GM23338 (cell line): ENCODE results near the gene RAB40A. TPM values are rescaled to one million over a fixed set of nuclear protein-coding genes. Genes with fewer than 3 reads are reported as not detected.

Experiments used
- ATAC-seq: fragments of 200-7000 bp; cut with Tn5 transposase; 3 replicates; pipeline ENCODE4 v1.9.1; 2020
- DNase-seq: peaks from one replicate; pipeline ENCODE4 v3.0.0-alpha.2; 2015; ENCODE audit warnings: low spot score
- H2AFZ ChIP-seq: fragments of 200-600 bp; sonication (generic); 2 replicates; pipeline ENCODE4 v1.8.0; 2016; ENCODE audit warnings: antibody characterized with exemption, mild to moderate bottlenecking, moderate library complexity
- H3F3A ChIP-seq: fragments of 200-600 bp; sonication (generic); replicated peaks from 2 replicates; pipeline ENCODE4 v1.8.0; 2017; ENCODE audit warnings: antibody characterized with exemption, mixed run types, low read depth
- H3K27ac ChIP-seq: fragments of 200-600 bp; sonication (generic); 2 replicates; pipeline ENCODE4 v1.6.1; 2016; ENCODE audit warnings: low read depth
- H3K27me3 ChIP-seq: fragments of 200-600 bp; sonication (generic); 2 replicates; pipeline ENCODE4 v1.8.0; 2016; ENCODE audit warnings: mild to moderate bottlenecking, mixed run types, moderate library complexity; ENCODE audit not compliant: insufficient read depth
- H3K36me3 ChIP-seq: fragments of 200-600 bp; sonication (generic); 2 replicates; pipeline ENCODE4 v1.8.0; 2016; ENCODE audit warnings: mild to moderate bottlenecking; ENCODE audit not compliant: insufficient read depth
- H3K4me1 ChIP-seq: fragments of 200-600 bp; sonication (generic); 2 replicates; pipeline ENCODE4 v1.8.0; 2016; ENCODE audit warnings: mild to moderate bottlenecking, moderate library complexity; ENCODE audit not compliant: insufficient read depth
- H3K4me2 ChIP-seq: fragments of 200-600 bp; sonication (generic); 2 replicates; pipeline ENCODE4 v1.7.1; 2017; ENCODE audit warnings: mixed run types
- H3K4me3 ChIP-seq: fragments of 200-600 bp; sonication (generic); 2 replicates; pipeline ENCODE4 v1.6.1; 2016; ENCODE audit warnings: mixed run types
- H3K79me2 ChIP-seq: fragments of 200-600 bp; sonication (generic); replicated peaks from 2 replicates; pipeline ENCODE4 v1.8.0; 2017; ENCODE audit warnings: mild to moderate bottlenecking; ENCODE audit not compliant: insufficient read depth
- H3K9me2 ChIP-seq: fragments of 200-600 bp; sonication (generic); 2 replicates; pipeline ENCODE4 v1.8.0; 2017; ENCODE audit not compliant: insufficient read depth
- H4K20me1 ChIP-seq: fragments of 200-600 bp; sonication (generic); replicated peaks from 2 replicates; pipeline ENCODE4 v1.8.0; 2017; ENCODE audit warnings: mild to moderate bottlenecking; ENCODE audit not compliant: insufficient read depth
- H3K27ac Mint-ChIP-seq: 2 replicates; pipeline ENCODE4 v1.8.0; 2020; ENCODE audit warnings: inconsistent platforms, mild to moderate bottlenecking, moderate library complexity, mixed read lengths
- H3K27me3 Mint-ChIP-seq: 3 replicates; pipeline ENCODE4 v1.8.0; 2022; ENCODE audit warnings: low read depth, mild to moderate bottlenecking, moderate library complexity, mixed read lengths, inconsistent platforms; ENCODE audit not compliant: insufficient read depth, poor library complexity
- H3K36me3 Mint-ChIP-seq: 3 replicates; pipeline ENCODE4 v1.8.0; 2021; ENCODE audit warnings: low read depth, mild to moderate bottlenecking, inconsistent platforms, moderate library complexity, mixed read lengths
- H3K4me1 Mint-ChIP-seq: 3 replicates; pipeline ENCODE4 v1.8.0; 2020; ENCODE audit warnings: mild to moderate bottlenecking, inconsistent platforms, mixed read lengths
- H3K4me3 Mint-ChIP-seq: 3 replicates; pipeline ENCODE4 v1.8.0; 2021; ENCODE audit warnings: moderate library complexity, mild to moderate bottlenecking, inconsistent platforms, mixed read lengths
- H3K9me3 Mint-ChIP-seq: 3 replicates; pipeline ENCODE4 v1.8.0; 2020; ENCODE audit warnings: moderate library complexity, mild to moderate bottlenecking, inconsistent platforms, mixed read lengths
- CREB1 ChIP-seq: fragments of 250-450 bp; sonication (Bioruptor Pico); IDR thresholded peaks from 2 replicates; pipeline ENCODE4 v1.5.0; 2020; ENCODE audit warnings: low read depth, mild to moderate bottlenecking, moderate library complexity
- JUNB ChIP-seq: IDR thresholded peaks from one replicate; pipeline ENCODE4 v1.6.1; 2016; ENCODE audit warnings: antibody characterized with exemption; ENCODE audit not compliant: unreplicated experiment
- NANOG ChIP-seq: IDR thresholded peaks from 2 replicates; pipeline ENCODE4 v1.6.1; 2016; ENCODE audit warnings: antibody characterized with exemption, borderline replicate concordance
- POLR2AphosphoS5 ChIP-seq: IDR thresholded peaks from 2 replicates; pipeline ENCODE4 v1.6.1; 2016; ENCODE audit warnings: antibody characterized with exemption, low read depth
- STAT1 ChIP-seq: IDR thresholded peaks from one replicate; pipeline ENCODE4 v1.6.1; 2016; ENCODE audit warnings: antibody characterized with exemption; ENCODE audit not compliant: unreplicated experiment
- ZNF114 ChIP-seq: fragments of 250-450 bp; sonication (Bioruptor Pico); IDR thresholded peaks from 2 replicates; pipeline ENCODE4 v1.5.0; 2020; ENCODE audit warnings: mild to moderate bottlenecking, moderate library complexity
- ZNF331 ChIP-seq: fragments of 250-450 bp; sonication (Bioruptor Pico); IDR thresholded peaks from 2 replicates; pipeline ENCODE4 v1.5.0; 2020; ENCODE audit warnings: low read depth, mild to moderate bottlenecking, moderate library complexity
- polyA plus RNA-seq: library from polyadenylated mRNA; unstranded; fragments of >200 nt; fragmentation: Nextera tagmentation; extraction: Ambion mirVana; gene quantifications from 2 replicates; pipeline ENCODE4 v1.2.1, GENCODE V29; 2016
- total RNA-seq: library from RNA; depleted of rRNA; stranded (reverse); fragments of >200 nt; shearing (Covaris generic); gene quantifications from 2 replicates; pipeline ENCODE4 v1.2.3, GENCODE V29; 2014
- TF ChIP-seq, protein P1 (sequence below): IDR thresholded peaks from one replicate; pipeline ENCODE4 v1.6.1; 2018; ENCODE audit warnings: antibody characterized with exemption; ENCODE audit not compliant: unreplicated experiment
- TF ChIP-seq, protein P2 (sequence below), 2 experiments: fragments of 200-600 bp in 1 of 2; sonication (generic) in 1 of 2; conservative IDR thresholded peaks; 2 replicates each; pipeline versions ENCODE4 v1.5.1 to v1.6.1; 2016 to 2017; ENCODE audit warnings: antibody characterized with exemption in 2 of 2, low read depth in 2 of 2, mild to moderate bottlenecking in 2 of 2, moderate library complexity in 1 of 2
- TF ChIP-seq, protein P3 (sequence below): fragments of 250-450 bp; sonication (Bioruptor Pico); IDR thresholded peaks from 2 replicates; pipeline ENCODE4 v1.5.0; 2020; ENCODE audit warnings: mild to moderate bottlenecking, moderate library complexity

Gene RAB40A
- total and polyA plus RNA-seq, 2 experiments from 2014 or later = 2.0 TPM; not detected in 1

DNA sequence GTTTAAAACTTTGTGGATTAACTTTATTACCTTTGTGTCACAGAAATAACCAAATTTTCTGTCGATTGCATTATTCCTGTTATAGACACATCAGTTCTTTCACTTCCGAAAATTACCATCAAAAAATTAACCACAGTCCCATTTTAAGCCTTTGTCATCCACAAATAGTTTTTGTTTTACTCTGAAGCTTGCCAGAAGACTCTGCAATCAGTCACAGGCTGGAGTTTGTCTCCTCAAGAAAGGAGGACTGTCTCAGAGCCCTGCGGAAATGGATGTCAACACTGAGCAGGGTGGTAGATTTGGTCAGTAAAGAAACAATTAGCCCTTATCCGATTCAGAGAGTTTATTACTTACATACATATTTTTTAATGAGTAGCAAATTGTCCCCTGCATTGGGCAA, 45.9 kb upstream of the RAB40A start (continued):
- TF ChIP-seq, protein P1, sequence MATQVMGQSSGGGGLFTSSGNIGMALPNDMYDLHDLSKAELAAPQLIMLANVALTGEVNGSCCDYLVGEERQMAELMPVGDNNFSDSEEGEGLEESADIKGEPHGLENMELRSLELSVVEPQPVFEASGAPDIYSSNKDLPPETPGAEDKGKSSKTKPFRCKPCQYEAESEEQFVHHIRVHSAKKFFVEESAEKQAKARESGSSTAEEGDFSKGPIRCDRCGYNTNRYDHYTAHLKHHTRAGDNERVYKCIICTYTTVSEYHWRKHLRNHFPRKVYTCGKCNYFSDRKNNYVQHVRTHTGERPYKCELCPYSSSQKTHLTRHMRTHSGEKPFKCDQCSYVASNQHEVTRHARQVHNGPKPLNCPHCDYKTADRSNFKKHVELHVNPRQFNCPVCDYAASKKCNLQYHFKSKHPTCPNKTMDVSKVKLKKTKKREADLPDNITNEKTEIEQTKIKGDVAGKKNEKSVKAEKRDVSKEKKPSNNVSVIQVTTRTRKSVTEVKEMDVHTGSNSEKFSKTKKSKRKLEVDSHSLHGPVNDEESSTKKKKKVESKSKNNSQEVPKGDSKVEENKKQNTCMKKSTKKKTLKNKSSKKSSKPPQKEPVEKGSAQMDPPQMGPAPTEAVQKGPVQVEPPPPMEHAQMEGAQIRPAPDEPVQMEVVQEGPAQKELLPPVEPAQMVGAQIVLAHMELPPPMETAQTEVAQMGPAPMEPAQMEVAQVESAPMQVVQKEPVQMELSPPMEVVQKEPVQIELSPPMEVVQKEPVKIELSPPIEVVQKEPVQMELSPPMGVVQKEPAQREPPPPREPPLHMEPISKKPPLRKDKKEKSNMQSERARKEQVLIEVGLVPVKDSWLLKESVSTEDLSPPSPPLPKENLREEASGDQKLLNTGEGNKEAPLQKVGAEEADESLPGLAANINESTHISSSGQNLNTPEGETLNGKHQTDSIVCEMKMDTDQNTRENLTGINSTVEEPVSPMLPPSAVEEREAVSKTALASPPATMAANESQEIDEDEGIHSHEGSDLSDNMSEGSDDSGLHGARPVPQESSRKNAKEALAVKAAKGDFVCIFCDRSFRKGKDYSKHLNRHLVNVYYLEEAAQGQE = no peak

DNA sequence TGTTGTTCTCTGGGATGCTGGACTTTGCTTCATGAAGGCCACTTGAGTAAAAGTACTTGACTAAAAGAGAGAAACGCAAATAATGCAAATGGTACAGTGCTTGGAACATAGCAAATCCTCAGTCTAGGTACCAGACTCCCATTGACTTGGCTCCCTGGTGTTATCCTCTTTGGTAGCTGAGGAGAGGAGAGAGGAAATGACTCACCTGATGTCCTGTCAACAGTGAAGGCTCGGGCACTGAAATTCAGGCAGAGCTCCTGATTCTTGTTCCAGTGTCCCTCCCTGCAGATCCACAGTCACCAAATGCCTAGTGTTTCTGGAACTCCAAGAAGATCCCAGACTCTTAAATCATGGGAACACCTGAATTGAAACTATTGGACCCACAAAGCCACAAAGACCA, 43.5 kb upstream of the RAB40A start:
- H3K27me3 Mint-ChIP-seq = no peaks in the 10 kb centered on the region
- no peaks in the 10 kb centered on the region for H3K36me3 ChIP-seq
- H3K27me3 ChIP-seq = no peaks in the 10 kb centered on the region
- H3K4me1 ChIP-seq = no peaks in the 10 kb centered on the region
- no peaks in the 10 kb centered on the region for H3K79me2 ChIP-seq
- no peak overlapping the region for H3K4me2 ChIP-seq
- no peak overlapping the region for H2AFZ ChIP-seq
- no peak for TF ChIP-seq JUNB
- TF ChIP-seq ZNF331 (CRISPR knock-in tag) = no peak
- TF ChIP-seq, protein P1 = no peak
- TF ChIP-seq, protein P2, sequence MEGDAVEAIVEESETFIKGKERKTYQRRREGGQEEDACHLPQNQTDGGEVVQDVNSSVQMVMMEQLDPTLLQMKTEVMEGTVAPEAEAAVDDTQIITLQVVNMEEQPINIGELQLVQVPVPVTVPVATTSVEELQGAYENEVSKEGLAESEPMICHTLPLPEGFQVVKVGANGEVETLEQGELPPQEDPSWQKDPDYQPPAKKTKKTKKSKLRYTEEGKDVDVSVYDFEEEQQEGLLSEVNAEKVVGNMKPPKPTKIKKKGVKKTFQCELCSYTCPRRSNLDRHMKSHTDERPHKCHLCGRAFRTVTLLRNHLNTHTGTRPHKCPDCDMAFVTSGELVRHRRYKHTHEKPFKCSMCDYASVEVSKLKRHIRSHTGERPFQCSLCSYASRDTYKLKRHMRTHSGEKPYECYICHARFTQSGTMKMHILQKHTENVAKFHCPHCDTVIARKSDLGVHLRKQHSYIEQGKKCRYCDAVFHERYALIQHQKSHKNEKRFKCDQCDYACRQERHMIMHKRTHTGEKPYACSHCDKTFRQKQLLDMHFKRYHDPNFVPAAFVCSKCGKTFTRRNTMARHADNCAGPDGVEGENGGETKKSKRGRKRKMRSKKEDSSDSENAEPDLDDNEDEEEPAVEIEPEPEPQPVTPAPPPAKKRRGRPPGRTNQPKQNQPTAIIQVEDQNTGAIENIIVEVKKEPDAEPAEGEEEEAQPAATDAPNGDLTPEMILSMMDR (conservative IDR thresholded peaks at IDR 0.05; ENCODE audit: low read depth in 2 of 2) = no peak
- no peak for TF ChIP-seq POLR2AphosphoS5
- no peak for TF ChIP-seq ZNF114 (CRISPR knock-in tag)
- TF ChIP-seq STAT1 = no peak
- TF ChIP-seq, protein P3, sequence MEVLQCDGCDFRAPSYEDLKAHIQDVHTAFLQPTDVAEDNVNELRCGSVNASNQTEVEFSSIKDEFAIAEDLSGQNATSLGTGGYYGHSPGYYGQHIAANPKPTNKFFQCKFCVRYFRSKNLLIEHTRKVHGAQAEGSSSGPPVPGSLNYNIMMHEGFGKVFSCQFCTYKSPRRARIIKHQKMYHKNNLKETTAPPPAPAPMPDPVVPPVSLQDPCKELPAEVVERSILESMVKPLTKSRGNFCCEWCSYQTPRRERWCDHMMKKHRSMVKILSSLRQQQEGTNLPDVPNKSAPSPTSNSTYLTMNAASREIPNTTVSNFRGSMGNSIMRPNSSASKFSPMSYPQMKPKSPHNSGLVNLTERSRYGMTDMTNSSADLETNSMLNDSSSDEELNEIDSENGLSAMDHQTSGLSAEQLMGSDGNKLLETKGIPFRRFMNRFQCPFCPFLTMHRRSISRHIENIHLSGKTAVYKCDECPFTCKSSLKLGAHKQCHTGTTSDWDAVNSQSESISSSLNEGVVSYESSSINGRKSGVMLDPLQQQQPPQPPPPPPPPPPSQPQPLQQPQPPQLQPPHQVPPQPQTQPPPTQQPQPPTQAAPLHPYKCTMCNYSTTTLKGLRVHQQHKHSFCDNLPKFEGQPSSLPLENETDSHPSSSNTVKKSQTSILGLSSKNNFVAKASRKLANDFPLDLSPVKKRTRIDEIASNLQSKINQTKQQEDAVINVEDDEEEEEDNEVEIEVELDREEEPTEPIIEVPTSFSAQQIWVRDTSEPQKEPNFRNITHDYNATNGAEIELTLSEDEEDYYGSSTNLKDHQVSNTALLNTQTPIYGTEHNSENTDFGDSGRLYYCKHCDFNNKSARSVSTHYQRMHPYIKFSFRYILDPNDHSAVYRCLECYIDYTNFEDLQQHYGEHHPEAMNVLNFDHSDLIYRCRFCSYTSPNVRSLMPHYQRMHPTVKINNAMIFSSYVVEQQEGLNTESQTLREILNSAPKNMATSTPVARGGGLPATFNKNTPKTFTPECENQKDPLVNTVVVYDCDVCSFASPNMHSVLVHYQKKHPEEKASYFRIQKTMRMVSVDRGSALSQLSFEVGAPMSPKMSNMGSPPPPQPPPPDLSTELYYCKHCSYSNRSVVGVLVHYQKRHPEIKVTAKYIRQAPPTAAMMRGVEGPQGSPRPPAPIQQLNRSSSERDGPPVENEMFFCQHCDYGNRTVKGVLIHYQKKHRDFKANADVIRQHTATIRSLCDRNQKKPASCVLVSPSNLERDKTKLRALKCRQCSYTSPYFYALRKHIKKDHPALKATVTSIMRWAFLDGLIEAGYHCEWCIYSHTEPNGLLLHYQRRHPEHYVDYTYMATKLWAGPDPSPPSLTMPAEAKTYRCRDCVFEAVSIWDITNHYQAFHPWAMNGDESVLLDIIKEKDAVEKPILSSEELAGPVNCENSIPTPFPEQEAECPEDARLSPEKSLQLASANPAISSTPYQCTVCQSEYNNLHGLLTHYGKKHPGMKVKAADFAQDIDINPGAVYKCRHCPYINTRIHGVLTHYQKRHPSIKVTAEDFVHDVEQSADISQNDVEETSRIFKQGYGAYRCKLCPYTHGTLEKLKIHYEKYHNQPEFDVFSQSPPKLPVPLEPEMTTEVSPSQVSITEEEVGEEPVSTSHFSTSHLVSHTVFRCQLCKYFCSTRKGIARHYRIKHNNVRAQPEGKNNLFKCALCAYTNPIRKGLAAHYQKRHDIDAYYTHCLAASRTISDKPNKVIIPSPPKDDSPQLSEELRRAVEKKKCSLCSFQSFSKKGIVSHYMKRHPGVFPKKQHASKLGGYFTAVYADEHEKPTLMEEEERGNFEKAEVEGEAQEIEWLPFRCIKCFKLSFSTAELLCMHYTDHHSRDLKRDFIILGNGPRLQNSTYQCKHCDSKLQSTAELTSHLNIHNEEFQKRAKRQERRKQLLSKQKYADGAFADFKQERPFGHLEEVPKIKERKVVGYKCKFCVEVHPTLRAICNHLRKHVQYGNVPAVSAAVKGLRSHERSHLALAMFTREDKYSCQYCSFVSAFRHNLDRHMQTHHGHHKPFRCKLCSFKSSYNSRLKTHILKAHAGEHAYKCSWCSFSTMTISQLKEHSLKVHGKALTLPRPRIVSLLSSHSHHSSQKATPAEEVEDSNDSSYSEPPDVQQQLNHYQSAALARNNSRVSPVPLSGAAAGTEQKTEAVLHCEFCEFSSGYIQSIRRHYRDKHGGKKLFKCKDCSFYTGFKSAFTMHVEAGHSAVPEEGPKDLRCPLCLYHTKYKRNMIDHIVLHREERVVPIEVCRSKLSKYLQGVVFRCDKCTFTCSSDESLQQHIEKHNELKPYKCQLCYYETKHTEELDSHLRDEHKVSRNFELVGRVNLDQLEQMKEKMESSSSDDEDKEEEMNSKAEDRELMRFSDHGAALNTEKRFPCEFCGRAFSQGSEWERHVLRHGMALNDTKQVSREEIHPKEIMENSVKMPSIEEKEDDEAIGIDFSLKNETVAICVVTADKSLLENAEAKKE (CRISPR knock-in tag) = no peak
- no peak for TF ChIP-seq NANOG
- TF ChIP-seq CREB1 (CRISPR knock-in tag) = no peak
- ATAC-seq = no peak
- DNase-seq = no peak
- H4K20me1 ChIP-seq = no peaks in the 10 kb centered on the region
- no peaks in the 10 kb centered on the region for H3K9me2 ChIP-seq
- H3K27ac ChIP-seq = no peak overlapping the region
- no peaks in the 10 kb centered on the region for H3F3A ChIP-seq
- H3K36me3 Mint-ChIP-seq = no peaks in the 10 kb centered on the region
- no peak overlapping the region for H3K27ac Mint-ChIP-seq
- H3K4me3 Mint-ChIP-seq = no peak overlapping the region
- no peaks in the 10 kb centered on the region for H3K9me3 Mint-ChIP-seq
- no peak overlapping the region for H3K4me3 ChIP-seq
- no peaks in the 10 kb centered on the region for H3K4me1 Mint-ChIP-seq
